HEK293 (cell line): Measurements from ENCODE around the gene RASSF5.
A peak's percentile ranks its signal among the peaks of the same experiment; 100 is the strongest.

Experiments
- GLI2 ChIP-seq: fragments of 450-650 bp; formaldehyde crosslinking; IDR thresholded peaks from 2 replicates; pipeline ENCODE4; 2017; ENCODE audit warnings: missing biosample characterization, missing genetic modification characterization, low read depth, borderline replicate concordance
- KLF1 ChIP-seq: fragments of 450-650 bp; formaldehyde crosslinking; IDR thresholded peaks from 2 replicates; pipeline ENCODE4 v1.5.1; 2016; ENCODE audit warnings: missing biosample characterization, missing genetic modification characterization
- KLF7 ChIP-seq: fragments of 450-650 bp; formaldehyde crosslinking; IDR thresholded peaks from 2 replicates; pipeline ENCODE4 v1.5.1; 2016; ENCODE audit warnings: missing biosample characterization, missing genetic modification characterization, borderline replicate concordance
- KLF9 ChIP-seq: fragments of 450-650 bp; formaldehyde crosslinking; IDR thresholded peaks from 2 replicates; pipeline ENCODE4 v1.5.1; 2016; ENCODE audit warnings: missing biosample characterization, missing genetic modification characterization, low read depth
- REPIN1 ChIP-seq: fragments of 450-650 bp; formaldehyde crosslinking; IDR thresholded peaks from 2 replicates; pipeline ENCODE4 v1.5.1; 2017; ENCODE audit warnings: missing biosample characterization, missing genetic modification characterization, low read depth
- SP2 ChIP-seq: fragments of 450-650 bp; formaldehyde crosslinking; IDR thresholded peaks from 2 replicates; pipeline ENCODE4 v1.5.1; 2016; ENCODE audit warnings: missing biosample characterization, missing genetic modification characterization
- WT1 ChIP-seq: fragments of 450-650 bp; formaldehyde crosslinking; IDR thresholded peaks from 2 replicates; pipeline ENCODE4 v1.5.1; 2016; ENCODE audit warnings: missing biosample characterization, missing genetic modification characterization
- ZBTB21 ChIP-seq: fragments of 450-650 bp; formaldehyde crosslinking; IDR thresholded peaks from 2 replicates; pipeline ENCODE4 v1.5.1; 2017; ENCODE audit warnings: missing biosample characterization, missing genetic modification characterization
- ZBTB8A ChIP-seq: fragments of 450-650 bp; formaldehyde crosslinking; IDR thresholded peaks from 2 replicates; pipeline ENCODE4 v1.5.1; 2016; ENCODE audit warnings: missing biosample characterization, missing genetic modification characterization
- ZNF155 ChIP-seq: fragments of 450-650 bp; formaldehyde crosslinking; IDR thresholded peaks from 2 replicates; pipeline ENCODE4 v1.5.1; 2016; ENCODE audit warnings: missing biosample characterization, missing genetic modification characterization
- ZNF211 ChIP-seq: fragments of 450-650 bp; formaldehyde crosslinking; IDR thresholded peaks from 2 replicates; pipeline ENCODE4 v1.5.1; 2016; ENCODE audit warnings: low read depth, missing biosample characterization, missing genetic modification characterization
- ZNF354C ChIP-seq: fragments of 450-650 bp; formaldehyde crosslinking; IDR thresholded peaks from 2 replicates; pipeline ENCODE4 v1.5.1; 2016; ENCODE audit warnings: missing biosample characterization, missing genetic modification characterization, low read depth, borderline replicate concordance
- ZNF394 ChIP-seq: fragments of 450-650 bp; formaldehyde crosslinking; IDR thresholded peaks from 2 replicates; pipeline ENCODE4 v1.5.1; 2016; ENCODE audit warnings: missing biosample characterization, missing genetic modification characterization, mild to moderate bottlenecking, moderate library complexity, borderline replicate concordance
- ZNF404 ChIP-seq: fragments of 450-650 bp; formaldehyde crosslinking; IDR thresholded peaks from 2 replicates; pipeline ENCODE4 v1.5.1; 2017; ENCODE audit warnings: missing biosample characterization, missing genetic modification characterization
- ZNF48 ChIP-seq: fragments of 450-650 bp; formaldehyde crosslinking; IDR thresholded peaks from 2 replicates; pipeline ENCODE4 v1.5.1; 2016; ENCODE audit warnings: missing biosample characterization, missing genetic modification characterization
- ZNF548 ChIP-seq: fragments of 450-650 bp; formaldehyde crosslinking; IDR thresholded peaks from 2 replicates; pipeline ENCODE4 v1.5.1; 2016; ENCODE audit warnings: missing biosample characterization, missing genetic modification characterization
- ZNF596 ChIP-seq: fragments of 450-650 bp; IDR thresholded peaks from 2 replicates; pipeline ENCODE4 v1.5.0; 2018; ENCODE audit warnings: missing biosample characterization, mild to moderate bottlenecking, missing genetic modification characterization, moderate library complexity
- ZNF660 ChIP-seq: fragments of 450-650 bp; IDR thresholded peaks from 2 replicates; pipeline ENCODE4 v1.5.1; 2018; ENCODE audit warnings: missing biosample characterization, mild to moderate bottlenecking, missing genetic modification characterization
- ZNF707 ChIP-seq: fragments of 450-650 bp; formaldehyde crosslinking; IDR thresholded peaks from 2 replicates; pipeline ENCODE4 v1.5.1; 2016; ENCODE audit warnings: missing biosample characterization, missing genetic modification characterization
- TF ChIP-seq, protein P1 (sequence below): fragments of 450-650 bp; formaldehyde crosslinking; IDR thresholded peaks from 2 replicates; pipeline ENCODE4 v1.5.1; 2016; ENCODE audit warnings: missing biosample characterization, missing genetic modification characterization
- TF ChIP-seq, protein P2 (sequence below): fragments of 450-650 bp; formaldehyde crosslinking; IDR thresholded peaks from 2 replicates; pipeline ENCODE4 v1.5.1; 2017; ENCODE audit warnings: missing biosample characterization, missing genetic modification characterization
- TF ChIP-seq, protein P3 (sequence below): fragments of 450-650 bp; formaldehyde crosslinking; IDR thresholded peaks from 2 replicates; pipeline ENCODE4 v1.5.0; 2017; ENCODE audit warnings: missing biosample characterization, missing genetic modification characterization, borderline replicate concordance
- TF ChIP-seq, protein P4 (sequence below): fragments of 450-650 bp; formaldehyde crosslinking; IDR thresholded peaks from 2 replicates; pipeline ENCODE4 v1.5.1; 2016; ENCODE audit warnings: missing biosample characterization, missing genetic modification characterization, borderline replicate concordance
- TF ChIP-seq, protein P5 (sequence below): fragments of 450-650 bp; formaldehyde crosslinking; IDR thresholded peaks from 2 replicates; pipeline ENCODE4 v1.5.1; 2016; ENCODE audit warnings: missing biosample characterization, missing genetic modification characterization, low read depth

RASSF5 gene

DNA sequence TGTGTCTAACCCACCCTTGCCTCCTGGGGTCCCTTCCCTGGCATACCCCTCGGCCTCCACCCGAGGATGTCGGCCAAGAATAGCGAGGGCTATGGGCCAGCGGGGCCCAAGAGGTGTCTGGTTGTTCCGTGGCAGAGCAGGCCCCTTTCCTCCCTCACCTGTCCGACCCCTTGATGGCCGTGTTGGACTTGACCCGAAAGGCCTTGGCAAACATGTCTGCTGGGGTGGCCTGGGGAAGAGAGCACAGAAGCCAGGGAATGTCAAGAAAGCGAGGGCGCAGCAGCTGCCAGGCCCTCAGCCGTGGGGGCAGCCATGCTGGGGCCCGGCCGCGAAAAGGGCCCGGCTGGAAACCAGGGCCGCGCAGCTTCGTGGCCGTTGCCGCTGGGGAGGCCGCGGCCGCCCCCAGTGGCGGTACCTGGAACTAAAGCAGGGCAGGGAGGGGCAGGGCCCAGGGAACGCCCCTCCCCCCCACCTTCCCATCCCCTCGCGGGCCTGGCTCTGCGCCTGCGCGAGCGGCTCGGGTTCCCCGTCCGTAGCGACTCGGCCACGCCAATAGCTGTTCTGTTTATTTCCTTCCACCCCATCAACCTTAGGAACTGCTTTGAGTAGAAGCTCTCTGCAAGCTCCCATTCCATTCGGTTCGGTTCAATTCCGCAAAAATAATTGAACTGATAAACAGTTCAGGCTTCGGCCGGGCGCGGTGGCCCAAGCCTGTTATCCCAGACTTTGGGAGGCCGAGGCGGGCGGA is 105.0 kb downstream of the RASSF5 start, which contains the start of gene EIF2D (continued):
- TF ChIP-seq, protein P1, sequence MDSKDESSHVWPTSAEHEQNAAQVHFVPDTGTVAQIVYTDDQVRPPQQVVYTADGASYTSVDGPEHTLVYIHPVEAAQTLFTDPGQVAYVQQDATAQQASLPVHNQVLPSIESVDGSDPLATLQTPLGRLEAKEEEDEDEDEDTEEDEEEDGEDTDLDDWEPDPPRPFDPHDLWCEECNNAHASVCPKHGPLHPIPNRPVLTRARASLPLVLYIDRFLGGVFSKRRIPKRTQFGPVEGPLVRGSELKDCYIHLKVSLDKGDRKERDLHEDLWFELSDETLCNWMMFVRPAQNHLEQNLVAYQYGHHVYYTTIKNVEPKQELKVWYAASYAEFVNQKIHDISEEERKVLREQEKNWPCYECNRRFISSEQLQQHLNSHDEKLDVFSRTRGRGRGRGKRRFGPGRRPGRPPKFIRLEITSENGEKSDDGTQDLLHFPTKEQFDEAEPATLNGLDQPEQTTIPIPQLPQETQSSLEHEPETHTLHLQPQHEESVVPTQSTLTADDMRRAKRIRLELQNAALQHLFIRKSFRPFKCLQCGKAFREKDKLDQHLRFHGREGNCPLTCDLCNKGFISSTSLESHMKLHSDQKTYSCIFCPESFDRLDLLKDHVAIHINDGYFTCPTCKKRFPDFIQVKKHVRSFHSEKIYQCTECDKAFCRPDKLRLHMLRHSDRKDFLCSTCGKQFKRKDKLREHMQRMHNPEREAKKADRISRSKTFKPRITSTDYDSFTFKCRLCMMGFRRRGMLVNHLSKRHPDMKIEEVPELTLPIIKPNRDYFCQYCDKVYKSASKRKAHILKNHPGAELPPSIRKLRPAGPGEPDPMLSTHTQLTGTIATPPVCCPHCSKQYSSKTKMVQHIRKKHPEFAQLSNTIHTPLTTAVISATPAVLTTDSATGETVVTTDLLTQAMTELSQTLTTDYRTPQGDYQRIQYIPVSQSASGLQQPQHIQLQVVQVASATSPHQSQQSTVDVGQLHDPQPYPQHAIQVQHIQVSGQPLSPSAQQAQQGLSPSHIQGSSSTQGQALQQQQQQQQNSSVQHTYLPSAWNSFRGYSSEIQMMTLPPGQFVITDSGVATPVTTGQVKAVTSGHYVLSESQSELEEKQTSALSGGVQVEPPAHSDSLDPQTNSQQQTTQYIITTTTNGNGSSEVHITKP (tag by site-specific recombination) = peak; percentile 75
- TF ChIP-seq ZNF354C (tag by site-specific recombination) (no peak), ZBTB8A (tag by site-specific recombination) (peak; percentile 73), GLI2 (peak; percentile 12; the same call in 1 of the 2 replicates), WT1 (tag by site-specific recombination) (peak; percentile 71), ZNF596 (no peak), ZNF404 (tag by site-specific recombination) (0 out of 2 replicates have a peak, but pooled peaks have one; percentile 60), ZNF211 (tag by site-specific recombination) (no peak), ZNF394 (tag by site-specific recombination) (peak; percentile 87), ZNF548 (no peak), ZNF155 (tag by site-specific recombination) (no peak), ZNF707 (tag by site-specific recombination) (no peak), SP2 (tag by site-specific recombination) (peak; percentile 53), ZBTB21 (peak; percentile 65), KLF7 (tag by site-specific recombination) (peak; percentile 87; the same call in 1 of the 2 replicates), ZNF48 (tag by site-specific recombination) (no peak), ZNF660 (tag by site-specific recombination) (peak; percentile 99), REPIN1 (peak; percentile 98), KLF1 (tag by site-specific recombination) (peak; percentile 80; the same call in 1 of the 2 replicates), KLF9 (tag by site-specific recombination) (peak; percentile 92)
- TF ChIP-seq, protein P2, sequence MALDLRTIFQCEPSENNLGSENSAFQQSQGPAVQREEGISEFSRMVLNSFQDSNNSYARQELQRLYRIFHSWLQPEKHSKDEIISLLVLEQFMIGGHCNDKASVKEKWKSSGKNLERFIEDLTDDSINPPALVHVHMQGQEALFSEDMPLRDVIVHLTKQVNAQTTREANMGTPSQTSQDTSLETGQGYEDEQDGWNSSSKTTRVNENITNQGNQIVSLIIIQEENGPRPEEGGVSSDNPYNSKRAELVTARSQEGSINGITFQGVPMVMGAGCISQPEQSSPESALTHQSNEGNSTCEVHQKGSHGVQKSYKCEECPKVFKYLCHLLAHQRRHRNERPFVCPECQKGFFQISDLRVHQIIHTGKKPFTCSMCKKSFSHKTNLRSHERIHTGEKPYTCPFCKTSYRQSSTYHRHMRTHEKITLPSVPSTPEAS (tag by site-specific recombination) = peak; percentile 80
- TF ChIP-seq, protein P3, sequence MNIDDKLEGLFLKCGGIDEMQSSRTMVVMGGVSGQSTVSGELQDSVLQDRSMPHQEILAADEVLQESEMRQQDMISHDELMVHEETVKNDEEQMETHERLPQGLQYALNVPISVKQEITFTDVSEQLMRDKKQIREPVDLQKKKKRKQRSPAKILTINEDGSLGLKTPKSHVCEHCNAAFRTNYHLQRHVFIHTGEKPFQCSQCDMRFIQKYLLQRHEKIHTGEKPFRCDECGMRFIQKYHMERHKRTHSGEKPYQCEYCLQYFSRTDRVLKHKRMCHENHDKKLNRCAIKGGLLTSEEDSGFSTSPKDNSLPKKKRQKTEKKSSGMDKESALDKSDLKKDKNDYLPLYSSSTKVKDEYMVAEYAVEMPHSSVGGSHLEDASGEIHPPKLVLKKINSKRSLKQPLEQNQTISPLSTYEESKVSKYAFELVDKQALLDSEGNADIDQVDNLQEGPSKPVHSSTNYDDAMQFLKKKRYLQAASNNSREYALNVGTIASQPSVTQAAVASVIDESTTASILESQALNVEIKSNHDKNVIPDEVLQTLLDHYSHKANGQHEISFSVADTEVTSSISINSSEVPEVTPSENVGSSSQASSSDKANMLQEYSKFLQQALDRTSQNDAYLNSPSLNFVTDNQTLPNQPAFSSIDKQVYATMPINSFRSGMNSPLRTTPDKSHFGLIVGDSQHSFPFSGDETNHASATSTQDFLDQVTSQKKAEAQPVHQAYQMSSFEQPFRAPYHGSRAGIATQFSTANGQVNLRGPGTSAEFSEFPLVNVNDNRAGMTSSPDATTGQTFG = peak; percentile 86; the same call in 1 of the 2 replicates
- TF ChIP-seq, protein P4, sequence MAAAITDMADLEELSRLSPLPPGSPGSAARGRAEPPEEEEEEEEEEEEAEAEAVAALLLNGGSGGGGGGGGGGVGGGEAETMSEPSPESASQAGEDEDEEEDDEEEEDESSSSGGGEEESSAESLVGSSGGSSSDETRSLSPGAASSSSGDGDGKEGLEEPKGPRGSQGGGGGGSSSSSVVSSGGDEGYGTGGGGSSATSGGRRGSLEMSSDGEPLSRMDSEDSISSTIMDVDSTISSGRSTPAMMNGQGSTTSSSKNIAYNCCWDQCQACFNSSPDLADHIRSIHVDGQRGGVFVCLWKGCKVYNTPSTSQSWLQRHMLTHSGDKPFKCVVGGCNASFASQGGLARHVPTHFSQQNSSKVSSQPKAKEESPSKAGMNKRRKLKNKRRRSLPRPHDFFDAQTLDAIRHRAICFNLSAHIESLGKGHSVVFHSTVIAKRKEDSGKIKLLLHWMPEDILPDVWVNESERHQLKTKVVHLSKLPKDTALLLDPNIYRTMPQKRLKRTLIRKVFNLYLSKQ = no peak
- TF ChIP-seq, protein P5, sequence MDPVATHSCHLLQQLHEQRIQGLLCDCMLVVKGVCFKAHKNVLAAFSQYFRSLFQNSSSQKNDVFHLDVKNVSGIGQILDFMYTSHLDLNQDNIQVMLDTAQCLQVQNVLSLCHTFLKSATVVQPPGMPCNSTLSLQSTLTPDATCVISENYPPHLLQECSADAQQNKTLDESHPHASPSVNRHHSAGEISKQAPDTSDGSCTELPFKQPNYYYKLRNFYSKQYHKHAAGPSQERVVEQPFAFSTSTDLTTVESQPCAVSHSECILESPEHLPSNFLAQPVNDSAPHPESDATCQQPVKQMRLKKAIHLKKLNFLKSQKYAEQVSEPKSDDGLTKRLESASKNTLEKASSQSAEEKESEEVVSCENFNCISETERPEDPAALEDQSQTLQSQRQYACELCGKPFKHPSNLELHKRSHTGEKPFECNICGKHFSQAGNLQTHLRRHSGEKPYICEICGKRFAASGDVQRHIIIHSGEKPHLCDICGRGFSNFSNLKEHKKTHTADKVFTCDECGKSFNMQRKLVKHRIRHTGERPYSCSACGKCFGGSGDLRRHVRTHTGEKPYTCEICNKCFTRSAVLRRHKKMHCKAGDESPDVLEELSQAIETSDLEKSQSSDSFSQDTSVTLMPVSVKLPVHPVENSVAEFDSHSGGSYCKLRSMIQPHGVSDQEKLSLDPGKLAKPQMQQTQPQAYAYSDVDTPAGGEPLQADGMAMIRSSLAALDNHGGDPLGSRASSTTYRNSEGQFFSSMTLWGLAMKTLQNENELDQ (tag by site-specific recombination) = no peak
